ENCODE measurements around the gene DHRS3. TPM values are rescaled to one million over a fixed set of nuclear protein-coding genes. Genes with fewer than 3 reads are reported as not detected.

DHRS3 gene
- total RNA-seq, 1 donor, result 161 TPM

DNA sequence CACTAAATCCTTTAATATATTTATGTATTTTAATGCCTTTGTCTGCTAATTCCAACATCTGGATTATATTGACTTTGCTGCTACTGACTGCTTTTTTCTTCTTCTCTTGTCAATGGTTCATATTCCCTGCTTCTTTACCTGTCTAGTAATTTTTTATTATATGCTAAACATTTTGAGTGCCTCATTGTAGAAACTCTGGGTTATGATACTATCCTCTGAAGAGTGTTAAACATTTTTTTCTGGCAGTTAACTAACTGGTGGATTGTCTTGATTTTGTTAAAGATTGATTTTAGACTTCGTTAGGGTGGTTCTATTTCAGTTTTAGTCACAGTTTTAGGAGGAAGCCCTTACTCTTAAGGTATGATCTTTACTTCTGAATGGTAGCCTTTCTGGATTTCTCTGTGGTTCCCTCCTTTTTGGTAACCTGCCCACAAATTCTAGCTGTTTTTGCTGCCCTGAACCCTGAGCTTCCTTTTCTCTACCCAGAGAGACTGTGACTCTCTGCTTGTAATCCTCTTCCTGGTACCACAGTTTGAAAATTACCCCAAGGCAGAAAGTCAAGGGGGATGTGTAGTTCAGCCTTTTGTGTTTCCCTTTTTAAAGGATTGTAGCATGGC is 81.9 kb downstream of the DHRS3 start:
- H3K4me1 ChIP-seq (ENCODE audit: insufficient read depth, low read length), result peaks cover 13% of the 10 kb centered on the region
- no peak overlapping the region for H2AFZ ChIP-seq (ENCODE audit: low read length)
- H3K4me2 ChIP-seq (ENCODE audit: insufficient read depth, low read length), result no peak overlapping the region
- no peak for DNase-seq (ENCODE audit: insufficient read length, low spot score, missing footprints)
- no peaks in the 10 kb centered on the region for H3K27me3 ChIP-seq (ENCODE audit: insufficient read depth, low read length)
- H3K79me2 ChIP-seq (ENCODE audit: insufficient read depth, low read length), result no peaks in the 10 kb centered on the region
- H4K20me1 ChIP-seq (ENCODE audit: insufficient read depth, low read length), result no peaks in the 10 kb centered on the region
- H3K4me3 ChIP-seq (ENCODE audit: insufficient read depth, low read length), result no peak overlapping the region
- no peaks in the 10 kb centered on the region for H3K36me3 ChIP-seq (ENCODE audit: insufficient read depth, low read length)
- no peak overlapping the region for H3K27ac ChIP-seq (ENCODE audit: low read depth, low read length)
- TF ChIP-seq, protein P1, sequence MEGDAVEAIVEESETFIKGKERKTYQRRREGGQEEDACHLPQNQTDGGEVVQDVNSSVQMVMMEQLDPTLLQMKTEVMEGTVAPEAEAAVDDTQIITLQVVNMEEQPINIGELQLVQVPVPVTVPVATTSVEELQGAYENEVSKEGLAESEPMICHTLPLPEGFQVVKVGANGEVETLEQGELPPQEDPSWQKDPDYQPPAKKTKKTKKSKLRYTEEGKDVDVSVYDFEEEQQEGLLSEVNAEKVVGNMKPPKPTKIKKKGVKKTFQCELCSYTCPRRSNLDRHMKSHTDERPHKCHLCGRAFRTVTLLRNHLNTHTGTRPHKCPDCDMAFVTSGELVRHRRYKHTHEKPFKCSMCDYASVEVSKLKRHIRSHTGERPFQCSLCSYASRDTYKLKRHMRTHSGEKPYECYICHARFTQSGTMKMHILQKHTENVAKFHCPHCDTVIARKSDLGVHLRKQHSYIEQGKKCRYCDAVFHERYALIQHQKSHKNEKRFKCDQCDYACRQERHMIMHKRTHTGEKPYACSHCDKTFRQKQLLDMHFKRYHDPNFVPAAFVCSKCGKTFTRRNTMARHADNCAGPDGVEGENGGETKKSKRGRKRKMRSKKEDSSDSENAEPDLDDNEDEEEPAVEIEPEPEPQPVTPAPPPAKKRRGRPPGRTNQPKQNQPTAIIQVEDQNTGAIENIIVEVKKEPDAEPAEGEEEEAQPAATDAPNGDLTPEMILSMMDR (IDR thresholded peaks at IDR 0.05; ENCODE audit: extremely low read depth, low read depth, low read length), result no peak
- H3K9me3 ChIP-seq (ENCODE audit: low read depth, low read length), result no peaks in the 10 kb centered on the region

DNA sequence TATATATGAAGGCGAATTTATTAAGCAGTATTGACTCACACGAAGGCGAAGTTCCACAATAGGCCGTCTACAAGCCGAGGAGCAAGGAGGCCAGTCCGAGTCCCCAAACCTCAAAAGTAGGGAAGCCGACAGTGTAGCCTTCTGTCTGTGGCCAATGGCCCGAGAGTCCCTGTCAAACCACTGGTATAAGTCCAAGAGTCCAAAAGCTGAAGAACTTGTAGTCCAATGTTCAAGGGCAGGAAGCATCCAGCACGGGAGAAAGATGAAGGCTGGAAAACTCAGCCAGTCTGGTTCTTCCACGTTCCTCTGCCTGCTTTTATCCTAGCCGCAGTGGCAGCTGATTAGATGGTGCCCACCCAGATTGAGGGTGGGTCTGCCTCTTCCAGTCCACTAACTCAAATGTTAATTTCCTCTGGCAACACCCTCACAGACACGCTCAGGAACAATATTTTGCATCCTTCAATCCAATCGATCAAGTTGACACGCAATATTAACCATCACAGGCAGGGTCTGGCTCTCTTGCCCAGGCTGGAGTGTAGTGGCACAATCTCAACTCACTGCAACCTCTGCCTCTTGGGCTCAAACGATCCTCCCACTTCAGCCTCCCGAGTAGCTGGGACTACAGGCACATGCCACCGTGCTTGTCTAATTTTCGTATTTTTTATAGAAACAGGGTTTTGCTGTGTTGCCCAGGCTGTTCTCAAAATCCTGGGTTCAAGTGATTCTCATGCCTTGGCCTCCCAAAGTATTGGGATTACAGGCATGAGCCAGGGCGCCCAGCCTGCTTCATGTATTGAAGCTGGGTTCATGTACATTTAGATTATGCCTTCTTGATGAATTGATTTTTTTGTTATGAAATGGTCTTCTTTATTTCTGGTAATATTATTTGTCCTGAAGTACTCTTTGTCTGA is 85.3 kb downstream of the DHRS3 start:
- DNase-seq (ENCODE audit: insufficient read length, low spot score, missing footprints), result no peak
- H2AFZ ChIP-seq (ENCODE audit: low read length), result no peak overlapping the region
- no peaks in the 10 kb centered on the region for H4K20me1 ChIP-seq (ENCODE audit: insufficient read depth, low read length)
- TF ChIP-seq, protein P1 (IDR thresholded peaks at IDR 0.05; ENCODE audit: extremely low read depth, low read depth, low read length), result no peak
- H3K79me2 ChIP-seq (ENCODE audit: insufficient read depth, low read length), result no peaks in the 10 kb centered on the region
- H3K36me3 ChIP-seq (ENCODE audit: insufficient read depth, low read length), result no peaks in the 10 kb centered on the region
- H3K27me3 ChIP-seq (ENCODE audit: insufficient read depth, low read length), result no peaks in the 10 kb centered on the region
- no peak overlapping the region for H3K27ac ChIP-seq (ENCODE audit: low read depth, low read length)
- no peaks in the 10 kb centered on the region for H3K9me3 ChIP-seq (ENCODE audit: low read depth, low read length)
- no peak overlapping the region for H3K4me2 ChIP-seq (ENCODE audit: insufficient read depth, low read length)
- no peak overlapping the region for H3K4me3 ChIP-seq (ENCODE audit: insufficient read depth, low read length)
- H3K4me1 ChIP-seq (ENCODE audit: insufficient read depth, low read length), result peaks cover 8% of the 10 kb centered on the region

DNA sequence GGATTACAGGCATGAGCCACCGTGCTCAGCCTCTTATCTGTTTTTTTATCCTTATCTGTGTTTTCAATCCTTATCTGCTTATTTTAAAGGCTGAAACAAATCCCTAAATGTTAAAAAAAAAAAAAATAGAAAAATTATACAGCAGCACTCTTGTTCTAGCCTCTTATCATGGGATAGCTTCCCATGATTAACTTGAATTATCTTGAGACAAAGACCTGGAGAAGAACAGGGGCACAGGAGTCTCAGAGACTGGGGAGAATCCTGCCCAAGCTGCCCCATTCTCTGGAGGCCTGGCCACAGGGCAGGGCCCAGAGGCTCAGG is 86.9 kb downstream of the DHRS3 start:
- no peak overlapping the region for H3K4me2 ChIP-seq (ENCODE audit: insufficient read depth, low read length)
- no peak for DNase-seq (ENCODE audit: insufficient read length, low spot score, missing footprints)
- no peaks in the 10 kb centered on the region for H3K36me3 ChIP-seq (ENCODE audit: insufficient read depth, low read length)
- no peaks in the 10 kb centered on the region for H3K9me3 ChIP-seq (ENCODE audit: low read depth, low read length)
- H3K4me1 ChIP-seq (ENCODE audit: insufficient read depth, low read length), result peaks cover 8% of the 10 kb centered on the region
- no peaks in the 10 kb centered on the region for H3K27me3 ChIP-seq (ENCODE audit: insufficient read depth, low read length)
- TF ChIP-seq, protein P1 (IDR thresholded peaks at IDR 0.05; ENCODE audit: extremely low read depth, low read depth, low read length), result no peak
- no peaks in the 10 kb centered on the region for H3K79me2 ChIP-seq (ENCODE audit: insufficient read depth, low read length)
- H2AFZ ChIP-seq (ENCODE audit: low read length), result peak overlapping the region; percentile 22
- no peak overlapping the region for H3K4me3 ChIP-seq (ENCODE audit: insufficient read depth, low read length)
- no peak overlapping the region for H3K27ac ChIP-seq (ENCODE audit: low read depth, low read length)
- H4K20me1 ChIP-seq (ENCODE audit: insufficient read depth, low read length), result no peaks in the 10 kb centered on the region

DNA sequence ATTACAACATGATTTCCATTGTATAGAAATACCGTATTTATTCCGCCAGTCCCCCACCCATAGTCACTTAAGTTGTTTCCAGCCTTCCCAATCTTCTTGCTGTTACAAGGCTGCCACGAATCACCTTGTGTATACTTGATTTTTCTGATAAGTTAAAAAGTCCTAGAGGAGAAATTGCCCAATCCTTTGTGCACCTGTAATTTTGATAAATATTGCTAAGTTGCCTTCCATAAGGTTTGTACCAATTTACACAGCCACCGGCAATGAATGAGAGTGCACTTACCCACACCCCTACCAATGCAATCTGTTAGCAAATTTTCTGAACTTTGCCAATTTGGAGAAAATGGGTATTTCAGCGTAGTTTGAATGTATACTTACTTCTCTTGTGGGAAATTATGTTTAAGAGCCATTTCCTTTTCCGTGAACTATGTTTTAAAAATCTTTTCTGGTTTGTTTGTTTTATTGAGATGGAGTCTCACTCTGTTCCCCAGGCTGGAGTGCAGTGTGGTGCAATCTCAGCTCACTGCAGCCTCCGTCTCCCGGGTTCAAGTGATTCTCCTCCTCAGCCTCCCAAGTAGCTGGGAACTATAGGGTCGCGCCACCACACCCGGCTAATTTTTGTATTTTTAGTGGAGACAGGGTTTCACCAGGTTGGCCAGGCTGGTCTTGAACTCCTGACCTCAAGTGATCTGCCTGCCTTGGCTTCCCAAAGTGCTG is 87.4 kb downstream of the DHRS3 start:
- no peaks in the 10 kb centered on the region for H4K20me1 ChIP-seq (ENCODE audit: insufficient read depth, low read length)
- H3K27me3 ChIP-seq (ENCODE audit: insufficient read depth, low read length), result no peaks in the 10 kb centered on the region
- no peak overlapping the region for H3K27ac ChIP-seq (ENCODE audit: low read depth, low read length)
- H3K4me2 ChIP-seq (ENCODE audit: insufficient read depth, low read length), result no peak overlapping the region
- no peaks in the 10 kb centered on the region for H3K36me3 ChIP-seq (ENCODE audit: insufficient read depth, low read length)
- TF ChIP-seq, protein P1 (IDR thresholded peaks at IDR 0.05; ENCODE audit: extremely low read depth, low read depth, low read length), result no peak
- H2AFZ ChIP-seq (ENCODE audit: low read length), result no peak overlapping the region
- H3K79me2 ChIP-seq (ENCODE audit: insufficient read depth, low read length), result no peaks in the 10 kb centered on the region
- H3K4me3 ChIP-seq (ENCODE audit: insufficient read depth, low read length), result no peak overlapping the region
- DNase-seq (ENCODE audit: insufficient read length, low spot score, missing footprints), result no peak
- H3K4me1 ChIP-seq (ENCODE audit: insufficient read depth, low read length), result peaks cover 10% of the 10 kb centered on the region
- H3K9me3 ChIP-seq (ENCODE audit: low read depth, low read length), result no peaks in the 10 kb centered on the region

Data from osteoblast (primary cell).